ENCODE measurements around the gene CTTNBP2.

GRCh38 chr7:117764031-117764430 is 109.2 kb downstream of the CTTNBP2 start:
- TF ChIP-seq POLR2AphosphoS5 (IDR thresholded peaks at IDR 0.05; ENCODE audit: low read depth, low read length) (no peak), POLR2A (IDR thresholded peaks at IDR 0.05; ENCODE audit: low read depth, low read length) (no peak), TAF1 (IDR thresholded peaks at IDR 0.05; ENCODE audit: borderline replicate concordance, low read depth, low read length) (no peak)

All from GM12892 (cell line).